Heart right ventricle (tissue), 16 donors: ENCODE data around the gene TGIF2. TPM values are rescaled to one million over a fixed set of nuclear protein-coding genes. Genes with fewer than 3 reads are reported as not detected.

Source experiments
- ATAC-seq, 8 donors: fragments of 200-7000 bp; cut with Tn5 transposase; one replicate each; pipeline ENCODE4 v1.9.1; 2020; ENCODE audit warnings: mild to moderate bottlenecking in 8 of 8, moderate library complexity in 8 of 8, moderate number of reproducible peaks in 1 of 8
- DNase-seq, 2 donors: peaks; one replicate each; pipeline ENCODE4 v3.0.0-alpha.2; 2020
- H3K27ac ChIP-seq, 10 donors: fragments of 200-600 bp; sonication (generic) in 2 of 10; one replicate each; pipeline versions ENCODE4 v1.5.0 to v1.8.0; 2020 to 2022; ENCODE audit warnings: mild to moderate bottlenecking in 3 of 10
- H3K27me3 ChIP-seq, 7 donors: fragments of 200-600 bp; one replicate each; pipeline ENCODE4 v1.8.0; 2021 to 2022; ENCODE audit warnings: mild to moderate bottlenecking in 2 of 7
- H3K36me3 ChIP-seq, 9 donors: fragments of 200-600 bp; sonication (generic) in 1 of 9; one replicate each; pipeline versions ENCODE4 v1.5.0 to v1.8.0; 2020 to 2022; ENCODE audit warnings: mild to moderate bottlenecking in 2 of 9
- H3K4me1 ChIP-seq, 9 donors: fragments of 200-600 bp; sonication (generic) in 1 of 9; one replicate each; pipeline versions ENCODE4 v1.5.0 to v1.8.0; 2020 to 2022; ENCODE audit warnings: mild to moderate bottlenecking in 4 of 9
- H3K4me3 ChIP-seq, 10 donors: fragments of 200-600 bp; sonication (generic) in 2 of 10; one replicate each; pipeline versions ENCODE4 v1.5.0 to v1.8.0; 2020 to 2022; ENCODE audit warnings: mild to moderate bottlenecking in 7 of 10, moderate library complexity in 2 of 10
- H3K9me3 ChIP-seq, 11 donors: fragments of 200-600 bp in 10 of 11; sonication (generic) in 2 of 11; one replicate each; pipeline versions ENCODE4 v1.5.0 to v1.8.0; 2013 to 2022; ENCODE audit warnings: mild to moderate bottlenecking in 2 of 11, control low read depth in 1 of 11, moderate library complexity in 1 of 11
- WGBS, 2 donors: extraction: QIAGEN DNeasy Blood & Tissue Kit; methylation state at CpG; one replicate each; pipeline ENCODE4 v1.1.7; 2013; ENCODE audit warnings: inconsistent platforms in 1 of 2; 5-methylcytosine and 5-hydroxymethylcytosine counted together
- intact Hi-C, 10 donors: fragments of 100-400 bp; cut with DNase I; formaldehyde crosslinking; loops; one replicate each; pipeline versions ENCODE4 v1.11.1 to v1.14.2; 2022
- polyA plus RNA-seq, 2 donors: library from polyadenylated mRNA; stranded (reverse); fragments of 200-250 nt; gene quantifications; one replicate each; pipeline ENCODE4 v1.2.3, GENCODE V29; 2013
- total RNA-seq, 10 donors: library from RNA; stranded (reverse); fragmentation: NEBNext Ultra II Directional in 3 of 10; extraction: Animal tissue kit (Norgen Biotek cat#: 25700) in 3 of 10; gene quantifications; one replicate each; pipeline versions ENCODE4 v1.2.1 to v1.2.4, GENCODE V29; 2021 to 2023
- TF ChIP-seq, protein P1 (sequence below), 9 donors: fragments of 200-600 bp; sonication (generic) in 2 of 9; IDR thresholded peaks; one replicate each; pipeline versions ENCODE4 v1.5.0 to v1.8.0; 2021 to 2022; ENCODE audit warnings: antibody characterized with exemption in 9 of 9, mild to moderate bottlenecking in 5 of 9, moderate library complexity in 1 of 9
- donor health status: Arrhythmogenic right ventricular cardiomyopathy.
- donor health status: ischemic (EF 13 %, LVEDD 7.1; RV severe dilation, severe dysfunction).
- donor health status: healthy with polysubstance abuse.
- donor health status: DM: no; HTN: yes; CAD: no.
- donor health status: DM: no; HTN: no; CAD: no.
- donor health status: ischemic (EF 25% LVEDD 6.9; RV normal size, moderate dysfunction).
- donor health status: ischemic (EF 25% LVEDD 5.7; RV mildly dilated, moderate dysfunction).
- donor health status: healthy.
- donor health status: DM: yes; HTN: yes; CAD: no.
- donor health status: Ischemic cardiomyopathy.
- donor health status: ischemic (EF 35%, LVEDD 5.7; RV mildly dilated, moderate dysfunction).
- donor health status: nonischemic (EF 11% LVEDD 7.7; RV severe dilation, severe dysfunction).
- donor health status: DM: yes; HTN: yes; CAD: no.
- donor health status: PGD.
- donor health status: ischemic (EF 29% LVEDD 5.4; RV normal size, mild dysfunction).
- donor health status: nonischemic (EF 23%, LVEDD 6.1; RV moderate dilation, normal function).

Gene TGIF2
- total and polyA plus RNA-seq, 12 donors: 2.9 to 13.8 (median 6.8) TPM

- WGBS, 2 donors: 95% methylated on average over 3 of the region's 3 CpGs
These were observed 7.9 kb upstream of the TGIF2 start for GRCh38 chr20:36565520-36565919.

GRCh38 chr20:36569847-36570429 is 3.5 kb upstream of the TGIF2 start:
- intact Hi-C loops: loop anchor here in 2 of 10 donors (5.0 to 10.0 kb wide), 2 partner anchors 37 to 185 kb away; partner anchors contain the start of gene RAB5IF (in 1 of the 2)
- H3K4me3 ChIP-seq: no peak overlapping the region

More at GRCh38 chr20:36565520-36565919, 7.9 kb upstream of the TGIF2 start:
- Histone ChIP-seq H3K4me3 (no peak overlapping the region), H3K27me3 (no peaks in the 10 kb centered on the region), H3K9me3 (peaks cover 0 to 12% (median 5%) of the 10 kb centered on the region in 11 donors), H3K4me1 (no peaks in the 10 kb centered on the region), H3K36me3 (no peaks in the 10 kb centered on the region), H3K27ac (no peak overlapping the region)
- intact Hi-C loops: no loop called here
- no peak for DNase-seq
- TF ChIP-seq, protein P1, sequence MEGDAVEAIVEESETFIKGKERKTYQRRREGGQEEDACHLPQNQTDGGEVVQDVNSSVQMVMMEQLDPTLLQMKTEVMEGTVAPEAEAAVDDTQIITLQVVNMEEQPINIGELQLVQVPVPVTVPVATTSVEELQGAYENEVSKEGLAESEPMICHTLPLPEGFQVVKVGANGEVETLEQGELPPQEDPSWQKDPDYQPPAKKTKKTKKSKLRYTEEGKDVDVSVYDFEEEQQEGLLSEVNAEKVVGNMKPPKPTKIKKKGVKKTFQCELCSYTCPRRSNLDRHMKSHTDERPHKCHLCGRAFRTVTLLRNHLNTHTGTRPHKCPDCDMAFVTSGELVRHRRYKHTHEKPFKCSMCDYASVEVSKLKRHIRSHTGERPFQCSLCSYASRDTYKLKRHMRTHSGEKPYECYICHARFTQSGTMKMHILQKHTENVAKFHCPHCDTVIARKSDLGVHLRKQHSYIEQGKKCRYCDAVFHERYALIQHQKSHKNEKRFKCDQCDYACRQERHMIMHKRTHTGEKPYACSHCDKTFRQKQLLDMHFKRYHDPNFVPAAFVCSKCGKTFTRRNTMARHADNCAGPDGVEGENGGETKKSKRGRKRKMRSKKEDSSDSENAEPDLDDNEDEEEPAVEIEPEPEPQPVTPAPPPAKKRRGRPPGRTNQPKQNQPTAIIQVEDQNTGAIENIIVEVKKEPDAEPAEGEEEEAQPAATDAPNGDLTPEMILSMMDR (IDR thresholded peaks at IDR 0.05): no peak
- no peak for ATAC-seq

GRCh38 chr20:36571564-36572504 is 1.6 kb upstream of the TGIF2 start:
- Histone ChIP-seq H3K36me3 (no peaks in the 10 kb centered on the region), H3K27ac (peak overlapping the region; percentile 11 to 91 (median 88)), H3K9me3 (no peaks in the 10 kb centered on the region), H3K4me1 (peaks cover 8 to 39% (median 24%) of the 10 kb centered on the region in 9 donors), H3K27me3 (no peaks in the 10 kb centered on the region), H3K4me3 (no peak overlapping the region)
- intact Hi-C loops: loop anchor here in 2 of 10 donors (5.0 to 10.0 kb wide), 2 partner anchors 35 to 183 kb away; partner anchors contain the start of gene RAB5IF (in 1 of the 2)
- 62 to 69% methylated on average over 17 of the region's 17 CpGs for WGBS, 2 donors
- DNase-seq (no peak), ATAC-seq (no peak)
- TF ChIP-seq, protein P1 (IDR thresholded peaks at IDR 0.05): no peak

More at GRCh38 chr20:36569847-36570429, 3.5 kb upstream of the TGIF2 start:
- DNase-seq: no peak
- no peak for ATAC-seq
- H3K36me3 ChIP-seq: no peaks in the 10 kb centered on the region
- WGBS, 2 donors: 71 to 81% methylated on average over 7 of the region's 7 CpGs
- peaks cover 0 to 12% (median 5%) of the 10 kb centered on the region in 11 donors for H3K9me3 ChIP-seq
- peaks cover 2 to 22% (median 7%) of the 10 kb centered on the region in 9 donors for H3K4me1 ChIP-seq
- no peak overlapping the region for H3K27ac ChIP-seq
- TF ChIP-seq, protein P1 (IDR thresholded peaks at IDR 0.05): no peak
- H3K27me3 ChIP-seq: no peaks in the 10 kb centered on the region

GRCh38 chr20:36572701-36573102 is 695 bp upstream of the TGIF2 start:
- 15 to 16% methylated on average over 20 of the region's 20 CpGs for WGBS, 2 donors
- H3K9me3 ChIP-seq: no peaks in the 10 kb centered on the region
- H3K36me3 ChIP-seq: no peaks in the 10 kb centered on the region
- H3K4me3 ChIP-seq: peak overlapping the region in 9 of 10 donors; percentile 66 to 89 (median 82)
- intact Hi-C loops: loop anchor here in 2 of 10 donors (5.0 to 10.0 kb wide), 2 partner anchors 35 to 182 kb away; partner anchors contain the start of gene RAB5IF (in 1 of the 2)
- DNase-seq (no peak), ATAC-seq (peak in 7 of 8 donors; percentile 2 to 14 (median 6))
- peaks cover 8 to 40% (median 24%) of the 10 kb centered on the region in 9 donors for H3K4me1 ChIP-seq
- H3K27ac ChIP-seq: peak overlapping the region; percentile 11 to 91 (median 88)
- no peaks in the 10 kb centered on the region for H3K27me3 ChIP-seq
- TF ChIP-seq, protein P1 (IDR thresholded peaks at IDR 0.05): no peak
